ENCODE measurements around the gene TRPV4. TPM values are rescaled to one million over a fixed set of nuclear protein-coding genes. Genes with fewer than 3 reads are reported as not detected.

The TRPV4 gene
- polyA plus RNA-seq, 1 of the 3 experiments (the other 2 are of a cell fraction), result 5.2 TPM

GRCh38 chr12:109875572-109876131 is 42.5 kb upstream of the TRPV4 start:
- H3K9me3 ChIP-seq, result no peaks in the 10 kb centered on the region
- CTCF ChIA-PET, result interaction anchor here (0.6 to 13.1 kb wide), 3 partner anchors 21 to 371 kb away, joined by 3 to 91 read pairs (median 6); no protein-coding TSS in a partner anchor
- TF ChIP-seq IRF3 (IDR thresholded peaks at IDR 0.05; ENCODE audit: low read depth, low read length), result no peak
- no peak for TF ChIP-seq MXI1 (IDR thresholded peaks at IDR 0.05; ENCODE audit: low read depth, low read length)
- TF ChIP-seq PBX3 (IDR thresholded peaks at IDR 0.05), result no peak
- TF ChIP-seq TAF1 (IDR thresholded peaks at IDR 0.05; ENCODE audit: borderline replicate concordance, low read depth, low read length), result no peak
- TF ChIP-seq MAX (IDR thresholded peaks at IDR 0.05; ENCODE audit: low read depth), result no peak
- no peak for TF ChIP-seq JUND (IDR thresholded peaks at IDR 0.05)
- TF ChIP-seq RCOR1 (IDR thresholded peaks at IDR 0.05; ENCODE audit: low read length), result no peak

GRCh38 chr12:109873653-109874052 is 40.5 kb upstream of the TRPV4 start:
- Histone ChIP-seq H3K27ac (ENCODE audit: low read depth in 2 of 2, low read length in 1 of 2) (no peak overlapping the region), H3K79me2 (ENCODE audit: insufficient read depth) (peaks cover 65% of the 10 kb centered on the region), H3K4me2 (no peak overlapping the region), H3K36me3 (replicated peaks in 1 of 2; ENCODE audit: control insufficient read depth in 1 of 2, insufficient read depth in 2 of 2, low read length in 1 of 2) (no peaks in the 10 kb centered on the region), H2AFZ (ENCODE audit: low read depth) (no peak overlapping the region), H3K4me1 (ENCODE audit: control insufficient read depth in 1 of 2, insufficient read depth in 2 of 2, low read depth in 1 of 2, low read length in 1 of 2) (peaks cover 15 to 17% of the 10 kb centered on the region in 2 experiments; a peak in 2 of 4 replicates), H3F3A (replicated peaks; ENCODE audit: insufficient read depth) (peaks cover 12% of the 10 kb centered on the region), H3K27me3 (ENCODE audit: insufficient read depth) (no peaks in the 10 kb centered on the region), H3K9ac (no peak overlapping the region), H4K20me1 (ENCODE audit: insufficient read depth) (no peaks in the 10 kb centered on the region; the same call in 1 of the 2 replicates), H3K9me3 (no peaks in the 10 kb centered on the region), H3K4me3 (ENCODE audit: low read depth in 2 of 2, low read length in 1 of 2) (no peak overlapping the region), H3K9me2 (no peaks in the 10 kb centered on the region)
- no peak for DNase-seq
- TF ChIP-seq NRF1 (IDR thresholded peaks at IDR 0.05; ENCODE audit: low read depth, low read length) (no peak), EP300 (IDR thresholded peaks at IDR 0.05; ENCODE audit: borderline replicate concordance in 1 of 2, low read depth in 1 of 2, low read length in 1 of 2) (no peak), ELF1 (IDR thresholded peaks at IDR 0.05) (no peak), RXRA (IDR thresholded peaks at IDR 0.05; ENCODE audit: borderline replicate concordance, low read depth) (no peak), TAF1 (IDR thresholded peaks at IDR 0.05; ENCODE audit: borderline replicate concordance, low read depth, low read length) (no peak), JUND (IDR thresholded peaks at IDR 0.05) (no peak), GABPA (IDR thresholded peaks at IDR 0.05; ENCODE audit: low read depth) (no peak), MXI1 (IDR thresholded peaks at IDR 0.05; ENCODE audit: low read depth, low read length) (no peak), TCF12 (IDR thresholded peaks at IDR 0.05) (no peak), FOXM1 (IDR thresholded peaks at IDR 0.05; ENCODE audit: low read depth) (no peak), YY1 (IDR thresholded peaks at IDR 0.05; ENCODE audit: low read depth) (no peak), RFX5 (IDR thresholded peaks at IDR 0.05; ENCODE audit: low read length) (no peak), MEF2A (IDR thresholded peaks at IDR 0.05; ENCODE audit: borderline replicate concordance, low read depth) (no peak), RCOR1 (IDR thresholded peaks at IDR 0.05; ENCODE audit: low read length) (no peak)
- POLR2A ChIA-PET, result no interaction called here
- CTCF ChIA-PET, result interaction anchor here (2.2 to 13.1 kb wide), 2 partner anchors 19 to 68 kb away, joined by 9 to 91 read pairs; no protein-coding TSS in a partner anchor
- 95% methylated on average over 6 of the region's 6 CpGs for WGBS (ENCODE audit: low lambda C conversion rate)

More at GRCh38 chr12:109875572-109876131, 42.5 kb upstream of the TRPV4 start:
- Histone ChIP-seq H3K79me2 (ENCODE audit: insufficient read depth) (peaks cover 68% of the 10 kb centered on the region), H3K36me3 (replicated peaks in 1 of 2; ENCODE audit: control insufficient read depth in 1 of 2, insufficient read depth in 2 of 2, low read length in 1 of 2) (no peaks in the 10 kb centered on the region), H3K27me3 (ENCODE audit: insufficient read depth) (no peaks in the 10 kb centered on the region), H3K4me2 (no peak overlapping the region), H3K9ac (no peak overlapping the region), H3K9me2 (no peaks in the 10 kb centered on the region), H3F3A (replicated peaks; ENCODE audit: insufficient read depth) (peaks cover 9% of the 10 kb centered on the region), H4K20me1 (ENCODE audit: insufficient read depth) (no peaks in the 10 kb centered on the region; the same call in 1 of the 2 replicates), H3K27ac (ENCODE audit: low read depth in 2 of 2, low read length in 1 of 2) (no peak overlapping the region), H2AFZ (ENCODE audit: low read depth) (no peak overlapping the region), H3K4me1 (ENCODE audit: control insufficient read depth in 1 of 2, insufficient read depth in 2 of 2, low read depth in 1 of 2, low read length in 1 of 2) (peaks cover 14 to 24% of the 10 kb centered on the region in 2 experiments; a peak in 2 of 4 replicates), H3K4me3 (ENCODE audit: low read depth in 2 of 2, low read length in 1 of 2) (no peak overlapping the region)
- peak; percentile 13 for DNase-seq
- 95% methylated on average over 6 of the region's 6 CpGs for WGBS (ENCODE audit: low lambda C conversion rate)
- POLR2A ChIA-PET, result no interaction called here
